UCSD-AML1 (cell line): ENCODE measurements around the gene BMP10.

Experiments
- DNase-seq: peaks from one replicate; lab custom pipeline; 2025; ENCODE audit not compliant: unreplicated experiment; lab: John Stamatoyannopoulos, UW

Gene BMP10

GRCh38 chr2:68824831-68825230 is 46.4 kb downstream of the BMP10 start:
- no peak for DNase-seq

GRCh38 chr2:68822207-68822872 is 48.9 kb downstream of the BMP10 start:
- no peak for DNase-seq

- DNase-seq, result no peak
These were observed 51.6 kb downstream of the BMP10 start for GRCh38 chr2:68819556-68819955.

GRCh38 chr2:68817306-68817705 is 53.9 kb downstream of the BMP10 start:
- no peak for DNase-seq
